Prostate gland (tissue), 2 donors: ENCODE data around the gene UGT1A6. TPM values are rescaled to one million over a fixed set of nuclear protein-coding genes. Genes with fewer than 3 reads are reported as not detected.
"Not testable (repeated sequence)": the region's sequence is repeated elsewhere in the genome, so short reads cannot be mapped to it uniquely, and the experiment has no call there.

Experiments used
- DNase-seq: peaks from one replicate; pipeline ENCODE4 v3.0.0-alpha.2; 2019; ENCODE audit warnings: low spot score
- H3K27ac ChIP-seq, 2 donors: fragments of 200-600 bp; sonication (generic); 2 replicates each; pipeline ENCODE4 v1.5.1; 2017 to 2019
- H3K27me3 ChIP-seq: fragments of 200-600 bp; sonication (generic); replicated peaks from 2 replicates; pipeline ENCODE4 v1.5.1; 2019; ENCODE audit not compliant: insufficient read depth
- H3K36me3 ChIP-seq, 2 donors: fragments of 200-600 bp; sonication (generic); 1 replicate in 1 of 2; 2 replicates in 1 of 2; pipeline versions ENCODE4 v1.5.1 to v1.8.1; 2017 to 2019
- H3K4me1 ChIP-seq: fragments of 200-600 bp; sonication (generic); replicated peaks from 2 replicates; pipeline ENCODE4 v1.5.1; 2019
- H3K4me3 ChIP-seq, 2 donors: fragments of 200-600 bp; sonication (generic); 2 replicates each; pipeline ENCODE4 v1.5.1; 2017 to 2019
- H3K9me3 ChIP-seq: fragments of 200-600 bp; sonication (generic); 2 replicates; pipeline ENCODE4 v1.5.1; 2017
- POLR2A ChIP-seq: fragments of 450-650 bp; IDR thresholded peaks from one replicate; pipeline ENCODE4 v1.6.1; 2016; ENCODE audit warnings: antibody characterized with exemption, mild to moderate bottlenecking
- POLR2AphosphoS5 ChIP-seq: sonication (generic); formaldehyde crosslinking; IDR thresholded peaks from one replicate; pipeline ENCODE4 v1.6.1; 2017; ENCODE audit warnings: antibody characterized with exemption
- WGBS: methylation state at CpG from one replicate; pipeline ENCODE4 v1.1.5; 2018; 5-methylcytosine and 5-hydroxymethylcytosine counted together
- intact Hi-C: fragments of 100-400 bp; cut with DNase I; formaldehyde crosslinking; loops from one replicate; pipeline ENCODE4 v1.14.2; 2022
- total RNA-seq, 2 donors: library from RNA; depleted of rRNA; stranded (reverse); fragments of >200 nt; gene quantifications; one replicate each; pipeline ENCODE4 v1.1.0, GENCODE V29; 2016
- TF ChIP-seq, protein P1 (sequence below), 4 experiments: fragments of 200-600 bp in 2 of 4; fragments of 450-650 bp in 2 of 4; sonication (generic) in 2 of 4; IDR thresholded peaks; 1 replicate in 3 of 4; 2 replicates in 1 of 4; pipeline ENCODE4 v1.5.1; 2016 to 2019; ENCODE audit warnings: antibody characterized with exemption in 4 of 4, mild to moderate bottlenecking in 2 of 4, moderate library complexity in 2 of 4

UGT1A6 gene
- total RNA-seq, 2 donors from 2014 or later, result 0.85 to 6.6 TPM

DNA sequence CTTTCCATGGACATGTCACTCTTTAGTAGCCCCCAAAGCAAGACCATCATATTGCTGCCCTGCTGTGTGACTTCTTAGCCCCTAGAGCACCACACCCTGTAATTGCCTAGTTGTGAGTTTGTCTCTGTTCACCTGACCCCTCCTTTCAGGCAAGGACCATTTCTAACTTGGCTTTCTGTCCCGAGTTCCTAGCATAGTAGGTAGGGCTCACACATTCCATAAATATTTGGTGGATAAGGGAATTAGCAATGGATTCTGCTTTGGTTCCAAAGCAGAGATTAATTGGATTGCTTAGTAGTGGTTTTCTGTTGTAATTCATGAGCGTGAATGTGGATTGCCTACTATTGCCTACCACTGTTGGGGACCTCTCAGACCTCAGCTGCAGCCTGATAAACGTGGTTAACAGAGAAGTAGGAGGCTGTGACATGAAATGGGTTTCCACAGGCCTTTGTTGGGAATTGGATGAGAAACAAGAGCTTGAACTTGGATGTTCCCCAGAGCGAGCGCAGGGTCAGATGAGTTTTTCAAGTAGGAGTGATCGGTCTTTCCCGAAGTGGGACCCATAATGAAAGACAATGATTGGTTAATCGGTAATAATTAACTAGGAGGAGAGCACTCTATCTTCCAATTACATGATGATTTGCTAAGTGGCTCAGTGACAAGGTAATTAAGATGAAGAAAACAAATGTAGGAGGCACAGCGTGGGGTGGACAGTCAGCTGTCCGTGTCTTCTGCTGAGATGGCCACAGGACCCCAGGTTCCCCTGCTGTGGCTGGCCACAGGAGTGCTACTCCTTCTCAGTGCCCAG is 54.0 kb downstream of the UGT1A6 start:
- no peak for TF ChIP-seq POLR2A
- no peak for TF ChIP-seq POLR2AphosphoS5
- TF ChIP-seq, protein P1, sequence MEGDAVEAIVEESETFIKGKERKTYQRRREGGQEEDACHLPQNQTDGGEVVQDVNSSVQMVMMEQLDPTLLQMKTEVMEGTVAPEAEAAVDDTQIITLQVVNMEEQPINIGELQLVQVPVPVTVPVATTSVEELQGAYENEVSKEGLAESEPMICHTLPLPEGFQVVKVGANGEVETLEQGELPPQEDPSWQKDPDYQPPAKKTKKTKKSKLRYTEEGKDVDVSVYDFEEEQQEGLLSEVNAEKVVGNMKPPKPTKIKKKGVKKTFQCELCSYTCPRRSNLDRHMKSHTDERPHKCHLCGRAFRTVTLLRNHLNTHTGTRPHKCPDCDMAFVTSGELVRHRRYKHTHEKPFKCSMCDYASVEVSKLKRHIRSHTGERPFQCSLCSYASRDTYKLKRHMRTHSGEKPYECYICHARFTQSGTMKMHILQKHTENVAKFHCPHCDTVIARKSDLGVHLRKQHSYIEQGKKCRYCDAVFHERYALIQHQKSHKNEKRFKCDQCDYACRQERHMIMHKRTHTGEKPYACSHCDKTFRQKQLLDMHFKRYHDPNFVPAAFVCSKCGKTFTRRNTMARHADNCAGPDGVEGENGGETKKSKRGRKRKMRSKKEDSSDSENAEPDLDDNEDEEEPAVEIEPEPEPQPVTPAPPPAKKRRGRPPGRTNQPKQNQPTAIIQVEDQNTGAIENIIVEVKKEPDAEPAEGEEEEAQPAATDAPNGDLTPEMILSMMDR (IDR thresholded peaks at IDR 0.05), result no peak
- 78% methylated on average over 10 of the region's 10 CpGs for WGBS
- no peak for DNase-seq
- Histone ChIP-seq H3K4me1 (no peaks in the 10 kb centered on the region), H3K4me3 (no peak overlapping the region), H3K27ac (no peak overlapping the region), H3K9me3 (no peaks in the 10 kb centered on the region), H3K36me3 (no peaks in the 10 kb centered on the region), H3K27me3 (no peaks in the 10 kb centered on the region)
- intact Hi-C loops, result no loop called here

DNA sequence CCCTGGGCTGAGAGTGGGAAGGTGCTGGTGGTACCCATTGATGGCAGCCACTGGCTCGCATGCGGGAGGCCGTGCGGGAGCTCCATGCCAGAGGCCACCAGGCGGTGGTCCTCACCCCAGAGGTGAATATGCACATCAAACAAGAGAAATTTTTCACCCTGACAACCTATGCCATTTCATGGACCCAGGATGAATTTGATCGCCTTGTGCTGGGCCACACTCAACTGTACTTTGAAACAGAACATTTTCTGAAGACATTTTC is 54.5 kb downstream of the UGT1A6 start:
- DNase-seq, result no peak
- no peaks in the 10 kb centered on the region for H3K36me3 ChIP-seq
- H3K4me1 ChIP-seq, result no peaks in the 10 kb centered on the region
- no peak overlapping the region for H3K4me3 ChIP-seq
- 94% methylated on average over 6 of the region's 6 CpGs for WGBS
- intact Hi-C loops, result no loop called here
- H3K9me3 ChIP-seq, result no peaks in the 10 kb centered on the region
- H3K27ac ChIP-seq, result no peak overlapping the region
- H3K27me3 ChIP-seq, result no peaks in the 10 kb centered on the region
- no peak for TF ChIP-seq POLR2AphosphoS5
- TF ChIP-seq POLR2A, result no peak
- TF ChIP-seq, protein P1 (IDR thresholded peaks at IDR 0.05), result no peak

- H3K27ac ChIP-seq, H3K4me3 ChIP-seq, intact Hi-C loops, H3K4me1 ChIP-seq, H3K9me3 ChIP-seq, DNase-seq, H3K27me3 ChIP-seq, H3K36me3 ChIP-seq: not testable (repeated sequence)
- 91% methylated on average over 2 of the region's 2 CpGs for WGBS
Observed at GRCh38 chr2:233750689-233751088, 58.0 kb downstream of the UGT1A6 start.

- intact Hi-C loops, H3K27me3 ChIP-seq, H3K9me3 ChIP-seq, H3K36me3 ChIP-seq, H3K27ac ChIP-seq, H3K4me3 ChIP-seq, H3K4me1 ChIP-seq, DNase-seq: not testable (repeated sequence)
- WGBS, result 76% methylated on average over 2 of the region's 2 CpGs
Observed at GRCh38 chr2:233751212-233752009, 58.7 kb downstream of the UGT1A6 start.

- DNase-seq, result no peak
- Histone ChIP-seq H3K36me3 (no peaks in the 10 kb centered on the region), H3K9me3 (no peaks in the 10 kb centered on the region), H3K4me3 (no peak overlapping the region), H3K27ac (no peak overlapping the region), H3K27me3 (no peaks in the 10 kb centered on the region), H3K4me1 (no peaks in the 10 kb centered on the region)
- WGBS, result 95% methylated on average over 40 of the region's 44 CpGs
- TF ChIP-seq, protein P1 (IDR thresholded peaks at IDR 0.05), result no peak
- no peak for TF ChIP-seq POLR2A
- no peak for TF ChIP-seq POLR2AphosphoS5
- intact Hi-C loops, result no loop called here
Observed at GRCh38 chr2:233754872-233755611, 62.4 kb downstream of the UGT1A6 start.
